HEK293T (cell line): ENCODE data around the gene VIT.

Source experiments
- CTCF ChIA-PET: fragments of 350-600 bp; formaldehyde crosslinking; extraction: SDS; loops from one replicate; lab custom pipeline; 2021; ENCODE audit warnings: antibody characterized with exemption, inconsistent platforms; lab: Yijun Ruan, JAX
- POLR2A ChIA-PET: fragments of 350-600 bp; formaldehyde crosslinking; extraction: SDS; loops from one replicate; lab custom pipeline; 2020; ENCODE audit warnings: antibody characterized with exemption, inconsistent platforms; lab: Yijun Ruan, JAX
- DNase-seq: peaks from one replicate; pipeline ENCODE4 v3.0.0; 2012; ENCODE audit warnings: mixed read lengths; ENCODE audit errors: extremely low spot score
- ARNT ChIP-seq: fragments of 450-650 bp; IDR thresholded peaks from 2 replicates; pipeline ENCODE4 v1.6.1; 2017; ENCODE audit warnings: mild to moderate bottlenecking
- BHLHE40 ChIP-seq: fragments of 450-650 bp; IDR thresholded peaks from 2 replicates; pipeline ENCODE4 v1.6.1; 2016; ENCODE audit warnings: mild to moderate bottlenecking, moderate library complexity, borderline replicate concordance
- CTBP1 ChIP-seq: fragments of 450-650 bp; IDR thresholded peaks from 2 replicates; pipeline ENCODE4 v1.6.1; 2016; ENCODE audit warnings: borderline replicate concordance
- ELF4 ChIP-seq: fragments of 450-650 bp; IDR thresholded peaks from 2 replicates; pipeline ENCODE4 v1.6.1; 2017; ENCODE audit warnings: antibody characterized with exemption
- FOXA1 ChIP-seq: fragments of 450-650 bp; IDR thresholded peaks from 2 replicates; pipeline ENCODE4 v1.6.1; 2016; ENCODE audit warnings: mild to moderate bottlenecking
- FOXK2 ChIP-seq: fragments of 450-650 bp; IDR thresholded peaks from 2 replicates; pipeline ENCODE4 v1.6.1; 2016; ENCODE audit warnings: mild to moderate bottlenecking
- FOXM1 ChIP-seq: fragments of 450-650 bp; IDR thresholded peaks from 2 replicates; pipeline ENCODE4 v1.6.1; 2017; ENCODE audit warnings: mild to moderate bottlenecking, borderline replicate concordance
- HDGF ChIP-seq: fragments of 450-650 bp; IDR thresholded peaks from 2 replicates; pipeline ENCODE4 v1.6.1; 2017; ENCODE audit warnings: antibody characterized with exemption, borderline replicate concordance
- L3MBTL2 ChIP-seq: fragments of 450-650 bp; conservative IDR thresholded peaks from 2 replicates; pipeline ENCODE4 v1.6.1; 2016; ENCODE audit warnings: mild to moderate bottlenecking
- LEF1 ChIP-seq: fragments of 450-650 bp; IDR thresholded peaks from 2 replicates; pipeline ENCODE4 v1.6.1; 2017; ENCODE audit warnings: mild to moderate bottlenecking, borderline replicate concordance
- NFRKB ChIP-seq: fragments of 450-650 bp; IDR thresholded peaks from 2 replicates; pipeline ENCODE4 v1.6.1; 2016; ENCODE audit warnings: mild to moderate bottlenecking, moderate library complexity
- PKNOX1 ChIP-seq: fragments of 450-650 bp; IDR thresholded peaks from 2 replicates; pipeline ENCODE4 v1.6.1; 2016
- SP1 ChIP-seq: fragments of 450-650 bp; IDR thresholded peaks from 2 replicates; pipeline ENCODE4 v1.6.1; 2017
- SUZ12 ChIP-seq: fragments of 450-650 bp; IDR thresholded peaks from 2 replicates; pipeline ENCODE4 v1.6.1; 2016; ENCODE audit warnings: mild to moderate bottlenecking
- TARDBP ChIP-seq: fragments of 450-650 bp; IDR thresholded peaks from 2 replicates; pipeline ENCODE4 v1.6.1; 2016
- ZNF384 ChIP-seq: fragments of 450-650 bp; IDR thresholded peaks from 2 replicates; pipeline ENCODE4 v1.6.1; 2016

Gene VIT

GRCh38 chr2:36675579-36676282 is 20.8 kb upstream of the VIT start:
- no peak for TF ChIP-seq SUZ12
- TF ChIP-seq PKNOX1 = no peak
- TF ChIP-seq LEF1 = no peak
- no peak for TF ChIP-seq ARNT
- TF ChIP-seq ZNF384 = no peak
- no peak for TF ChIP-seq SP1
- TF ChIP-seq FOXA1 = no peak
- TF ChIP-seq TARDBP = no peak
- no peak for TF ChIP-seq L3MBTL2
- TF ChIP-seq CTBP1 = no peak
- no peak for TF ChIP-seq NFRKB
- no peak for TF ChIP-seq ELF4
- no peak for TF ChIP-seq FOXK2
- TF ChIP-seq HDGF = no peak
- no peak for TF ChIP-seq BHLHE40
- TF ChIP-seq FOXM1 = no peak
- POLR2A ChIA-PET = no interaction called here
- CTCF ChIA-PET = interaction anchor here (0.7 kb wide), 1 partner anchor 318 kb away, joined by 3 read pairs; no protein-coding TSS in a partner anchor
- DNase-seq = no peak

GRCh38 chr2:36676364-36676763 is 20.1 kb upstream of the VIT start:
- POLR2A ChIA-PET = no interaction called here
- CTCF ChIA-PET = interaction anchor here (0.7 kb wide), 1 partner anchor 318 kb away, joined by 3 read pairs; no protein-coding TSS in a partner anchor
- no peak for TF ChIP-seq FOXM1
- no peak for TF ChIP-seq ARNT
- TF ChIP-seq PKNOX1 = no peak
- no peak for TF ChIP-seq FOXK2
- no peak for TF ChIP-seq ELF4
- no peak for TF ChIP-seq L3MBTL2
- TF ChIP-seq LEF1 = no peak
- TF ChIP-seq SP1 = no peak
- TF ChIP-seq FOXA1 = no peak
- TF ChIP-seq NFRKB = no peak
- no peak for TF ChIP-seq SUZ12
- TF ChIP-seq CTBP1 = no peak
- no peak for TF ChIP-seq BHLHE40
- no peak for TF ChIP-seq ZNF384
- no peak for TF ChIP-seq TARDBP
- no peak for TF ChIP-seq HDGF
- DNase-seq = no peak

GRCh38 chr2:36677386-36677785 is 19.1 kb upstream of the VIT start:
- POLR2A ChIA-PET = no interaction called here
- no peak for DNase-seq
- TF ChIP-seq NFRKB = no peak
- TF ChIP-seq L3MBTL2 = no peak
- TF ChIP-seq ZNF384 = no peak
- no peak for TF ChIP-seq BHLHE40
- no peak for TF ChIP-seq CTBP1
- no peak for TF ChIP-seq PKNOX1
- TF ChIP-seq HDGF = no peak
- no peak for TF ChIP-seq FOXM1
- TF ChIP-seq FOXK2 = no peak
- no peak for TF ChIP-seq ELF4
- no peak for TF ChIP-seq SUZ12
- TF ChIP-seq ARNT = no peak
- no peak for TF ChIP-seq FOXA1
- TF ChIP-seq SP1 = no peak
- TF ChIP-seq TARDBP = no peak
- TF ChIP-seq LEF1 = no peak
- CTCF ChIA-PET = no interaction called here

DNA sequence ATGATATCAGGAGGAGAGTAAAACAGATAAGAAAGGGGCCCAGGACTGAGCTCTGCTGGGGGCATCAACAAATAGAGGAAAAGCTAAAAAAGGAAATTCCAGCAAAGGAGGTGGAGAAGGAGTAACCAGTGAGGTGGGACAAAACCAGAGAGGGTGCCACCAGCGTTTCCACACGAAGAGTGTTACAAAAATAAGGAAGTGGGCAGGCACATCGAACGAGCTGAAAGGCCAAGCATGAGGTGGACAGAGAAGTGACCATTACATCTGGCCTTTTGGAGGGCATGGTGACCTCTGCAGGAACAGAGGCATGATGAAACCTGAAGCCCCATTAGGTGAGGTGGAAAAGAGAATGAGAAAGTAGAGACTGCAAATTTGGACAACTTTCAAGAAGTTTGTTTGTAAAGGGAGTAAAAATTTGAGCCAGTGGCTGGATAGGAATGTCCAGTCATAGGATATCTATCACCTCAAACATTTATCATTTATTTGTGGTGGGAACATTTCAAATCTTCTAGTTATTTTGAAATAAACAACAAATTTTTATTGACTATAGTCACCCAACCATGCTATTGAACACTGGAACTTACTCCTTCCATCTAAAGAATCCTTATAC is 18.4 kb upstream of the VIT start:
- no peak for TF ChIP-seq HDGF
- no peak for TF ChIP-seq ARNT
- no peak for TF ChIP-seq CTBP1
- TF ChIP-seq SP1 = no peak
- TF ChIP-seq FOXK2 = no peak
- TF ChIP-seq PKNOX1 = no peak
- TF ChIP-seq ZNF384 = no peak
- TF ChIP-seq ELF4 = no peak
- no peak for TF ChIP-seq TARDBP
- TF ChIP-seq FOXM1 = no peak
- TF ChIP-seq FOXA1 = no peak
- TF ChIP-seq NFRKB = no peak
- TF ChIP-seq L3MBTL2 = no peak
- no peak for TF ChIP-seq LEF1
- TF ChIP-seq SUZ12 = no peak
- TF ChIP-seq BHLHE40 = no peak
- ChIA-PET CTCF (no interaction called here), POLR2A (no interaction called here)
- no peak for DNase-seq

DNA sequence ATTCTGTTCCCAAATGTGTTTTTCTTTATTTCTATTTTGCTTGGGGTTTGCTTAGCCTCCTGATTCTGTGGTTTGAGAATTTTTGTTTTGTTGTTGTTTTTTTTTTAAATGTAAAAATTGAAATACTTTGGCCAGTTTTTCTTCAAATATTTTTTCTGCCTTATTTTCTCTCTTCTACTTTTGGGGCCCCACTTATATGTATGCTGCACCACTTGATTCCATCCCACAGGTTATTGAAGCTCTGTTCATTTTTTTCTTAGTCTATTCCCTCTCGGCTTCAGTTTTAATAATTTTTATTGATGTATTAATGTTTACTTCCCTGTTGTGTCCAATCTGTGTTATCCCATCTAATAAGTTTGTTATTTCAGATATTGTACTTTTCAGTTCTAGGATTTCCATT is 17.7 kb upstream of the VIT start:
- POLR2A ChIA-PET = no interaction called here
- no peak for TF ChIP-seq ELF4
- no peak for TF ChIP-seq TARDBP
- TF ChIP-seq FOXA1 = no peak
- no peak for TF ChIP-seq CTBP1
- no peak for TF ChIP-seq NFRKB
- TF ChIP-seq FOXM1 = no peak
- no peak for TF ChIP-seq PKNOX1
- TF ChIP-seq LEF1 = no peak
- no peak for DNase-seq
- CTCF ChIA-PET = no interaction called here
